Measurements from ENCODE around the gene POR. TPM values are rescaled to one million over a fixed set of nuclear protein-coding genes. Genes with fewer than 3 reads are reported as not detected.

The POR gene
- polyA plus RNA-seq (2013, experiment 1 of 2) = 76.9 TPM
- polyA plus RNA-seq (2013, experiment 2 of 2) = 80.1 TPM

GRCh38 chr7:75914655-75915415 is at the start of gene POR:
POR (plus strand) TSS chr7:75915155; CDS start chr7:75954002, 38,847 bp downstream.
- Histone ChIP-seq H3K4ac (ENCODE audit: low read depth in 1 of 2, low read length in 2 of 2) (peak within 1 kb of the TSS; percentile 93 to 98), H2AK5ac (ENCODE audit: low read length, severe bottlenecking) (peak within 1 kb of the TSS; percentile 36), H3K9ac (ENCODE audit: low read length) (peak within 1 kb of the TSS; percentile 97), H3K18ac (ENCODE audit: low read depth in 1 of 2, low read length in 2 of 2) (peak within 1 kb of the TSS; percentile 98), H3K36me3 (ENCODE audit: control insufficient read depth in 1 of 2, insufficient read depth in 2 of 2, low read depth in 1 of 2, low read length in 2 of 2) (peaks cover 4 to 6% of the 10 kb centered on the region in 2 experiments), H3K9me3 (ENCODE audit: control insufficient read depth, low read length) (no peaks in the 10 kb centered on the region), H3K23ac (ENCODE audit: low read length in 2 of 2) (peak within 1 kb of the TSS in 1 of 2 experiments; percentile 100), H3K4me1 (ENCODE audit: control insufficient read depth, insufficient read depth, low read depth, low read length) (peaks cover 9% of the 10 kb centered on the region), H2BK15ac (ENCODE audit: low read depth, poor library complexity, severe bottlenecking) (peak within 1 kb of the TSS; percentile 86), H2BK120ac (ENCODE audit: low read depth, low read length) (peak within 1 kb of the TSS; percentile 64), H3K4me3 (ENCODE audit: insufficient read depth in 1 of 2, low read depth in 1 of 2, low read length in 2 of 2) (peak within 1 kb of the TSS; percentile 94 to 99), H2BK5ac (ENCODE audit: low read depth, low read length, poor library complexity, severe bottlenecking) (no peak within 1 kb of the TSS), H4K91ac (ENCODE audit: low read length) (peak within 1 kb of the TSS; percentile 95), H2AFZ (ENCODE audit: low read depth, low read length) (peak within 1 kb of the TSS; percentile 85), H3K4me2 (ENCODE audit: low read length, poor library complexity, severe bottlenecking) (peak within 1 kb of the TSS; percentile 100), H3K79me1 (replicated peaks; ENCODE audit: low read length, poor library complexity, severe bottlenecking) (peaks cover 28% of the 10 kb centered on the region), H3K27me3 (ENCODE audit: control insufficient read depth in 1 of 2, insufficient read depth in 1 of 2, low read length in 2 of 2) (no peaks in the 10 kb centered on the region), H2BK12ac (ENCODE audit: low read length in 2 of 2) (peak within 1 kb of the TSS; percentile 54 to 76), H3K14ac (ENCODE audit: low read length in 2 of 2) (peak within 1 kb of the TSS in 1 of 2 experiments; percentile 99), H3K27ac (ENCODE audit: low read length, poor library complexity, severe bottlenecking) (peak within 1 kb of the TSS; percentile 65), H4K8ac (ENCODE audit: low read length) (peak within 1 kb of the TSS; percentile 99)
- under 1% methylated on average over 68 of the region's 82 CpGs for WGBS
- peak; percentile 91 for DNase-seq

GRCh38 chr7:75866114-75866488 is 48.9 kb upstream of the POR start:
- Histone ChIP-seq H2BK5ac (ENCODE audit: low read depth, low read length, poor library complexity, severe bottlenecking) (no peak overlapping the region), H3K18ac (ENCODE audit: low read depth in 1 of 2, low read length in 2 of 2) (no peak overlapping the region), H3K4me2 (ENCODE audit: low read length, poor library complexity, severe bottlenecking) (no peak overlapping the region), H4K8ac (ENCODE audit: low read length) (peak overlapping the region; percentile 59), H2AFZ (ENCODE audit: low read depth, low read length) (no peak overlapping the region), H2BK12ac (ENCODE audit: low read length in 2 of 2) (peak overlapping the region; percentile 29 to 47), H3K14ac (ENCODE audit: low read length in 2 of 2) (peak overlapping the region in 1 of 2 experiments; percentile 10), H2BK15ac (ENCODE audit: low read depth, poor library complexity, severe bottlenecking) (no peak overlapping the region), H3K23ac (ENCODE audit: low read length in 2 of 2) (no peak overlapping the region), H3K4me3 (ENCODE audit: insufficient read depth in 1 of 2, low read depth in 1 of 2, low read length in 2 of 2) (peak overlapping the region in 1 of 2 experiments; percentile 3), H3K9me3 (ENCODE audit: control insufficient read depth, low read length) (no peaks in the 10 kb centered on the region), H3K27me3 (ENCODE audit: control insufficient read depth in 1 of 2, insufficient read depth in 1 of 2, low read length in 2 of 2) (no peaks in the 10 kb centered on the region), H3K4me1 (ENCODE audit: control insufficient read depth, insufficient read depth, low read depth, low read length) (peaks cover 7% of the 10 kb centered on the region), H3K4ac (ENCODE audit: low read depth in 1 of 2, low read length in 2 of 2) (peak overlapping the region in 1 of 2 experiments; percentile 42), H3K36me3 (ENCODE audit: control insufficient read depth in 1 of 2, insufficient read depth in 2 of 2, low read depth in 1 of 2, low read length in 2 of 2) (no peaks in the 10 kb centered on the region), H3K27ac (ENCODE audit: low read length, poor library complexity, severe bottlenecking) (no peak overlapping the region), H2BK120ac (ENCODE audit: low read depth, low read length) (no peak overlapping the region), H2AK5ac (ENCODE audit: low read length, severe bottlenecking) (no peak overlapping the region), H3K9ac (ENCODE audit: low read length) (no peak overlapping the region), H4K91ac (ENCODE audit: low read length) (peak overlapping the region; percentile 31), H3K79me1 (replicated peaks; ENCODE audit: low read length, poor library complexity, severe bottlenecking) (no peaks in the 10 kb centered on the region)
- peak; percentile 53 for DNase-seq
- 63% methylated on average over 5 of the region's 5 CpGs for whole genome bisulfite sequencing

GRCh38 chr7:75866489-75867389 is 48.2 kb upstream of the POR start:
- H3K4ac ChIP-seq (ENCODE audit: low read depth in 1 of 2, low read length in 2 of 2) = peak overlapping the region in 1 of 2 experiments; percentile 42
- peak overlapping the region in 1 of 2 experiments; percentile 46 for H3K18ac ChIP-seq (ENCODE audit: low read depth in 1 of 2, low read length in 2 of 2)
- no peaks in the 10 kb centered on the region for H3K36me3 ChIP-seq (ENCODE audit: control insufficient read depth in 1 of 2, insufficient read depth in 2 of 2, low read depth in 1 of 2, low read length in 2 of 2)
- H3K27ac ChIP-seq (ENCODE audit: low read length, poor library complexity, severe bottlenecking) = no peak overlapping the region
- H3K27me3 ChIP-seq (ENCODE audit: control insufficient read depth in 1 of 2, insufficient read depth in 1 of 2, low read length in 2 of 2) = no peaks in the 10 kb centered on the region
- 51% methylated on average over 19 of the region's 19 CpGs for WGBS
- peak overlapping the region in 1 of 2 experiments; percentile 3 for H3K4me3 ChIP-seq (ENCODE audit: insufficient read depth in 1 of 2, low read depth in 1 of 2, low read length in 2 of 2)
- H2BK5ac ChIP-seq (ENCODE audit: low read depth, low read length, poor library complexity, severe bottlenecking) = no peak overlapping the region
- H3K4me1 ChIP-seq (ENCODE audit: control insufficient read depth, insufficient read depth, low read depth, low read length) = peaks cover 7% of the 10 kb centered on the region
- peak overlapping the region; percentile 31 for H4K91ac ChIP-seq (ENCODE audit: low read length)
- H3K9me3 ChIP-seq (ENCODE audit: control insufficient read depth, low read length) = no peaks in the 10 kb centered on the region
- no peak overlapping the region for H3K4me2 ChIP-seq (ENCODE audit: low read length, poor library complexity, severe bottlenecking)
- peak overlapping the region; percentile 29 to 57 for H2BK12ac ChIP-seq (ENCODE audit: low read length in 2 of 2)
- H2AK5ac ChIP-seq (ENCODE audit: low read length, severe bottlenecking) = no peak overlapping the region
- no peak overlapping the region for H2AFZ ChIP-seq (ENCODE audit: low read depth, low read length)
- no peak overlapping the region for H3K23ac ChIP-seq (ENCODE audit: low read length in 2 of 2)
- no peak overlapping the region for H3K9ac ChIP-seq (ENCODE audit: low read length)
- H2BK15ac ChIP-seq (ENCODE audit: low read depth, poor library complexity, severe bottlenecking) = no peak overlapping the region
- DNase-seq = peak; percentile 74
- peak overlapping the region in 1 of 2 experiments; percentile 10 for H3K14ac ChIP-seq (ENCODE audit: low read length in 2 of 2)
- no peak overlapping the region for H2BK120ac ChIP-seq (ENCODE audit: low read depth, low read length)
- H4K8ac ChIP-seq (ENCODE audit: low read length) = peak overlapping the region; percentile 59
- no peaks in the 10 kb centered on the region for H3K79me1 ChIP-seq (replicated peaks; ENCODE audit: low read length, poor library complexity, severe bottlenecking)

- Histone ChIP-seq H3K18ac (ENCODE audit: low read depth in 1 of 2, low read length in 2 of 2) (no peak overlapping the region), H3K27ac (ENCODE audit: low read length, poor library complexity, severe bottlenecking) (no peak overlapping the region), H2AFZ (ENCODE audit: low read depth, low read length) (no peak overlapping the region), H2BK15ac (ENCODE audit: low read depth, poor library complexity, severe bottlenecking) (no peak overlapping the region), H3K9ac (ENCODE audit: low read length) (no peak overlapping the region), H3K36me3 (ENCODE audit: control insufficient read depth in 1 of 2, insufficient read depth in 2 of 2, low read depth in 1 of 2, low read length in 2 of 2) (no peaks in the 10 kb centered on the region), H2AK5ac (ENCODE audit: low read length, severe bottlenecking) (no peak overlapping the region), H3K4me3 (ENCODE audit: insufficient read depth in 1 of 2, low read depth in 1 of 2, low read length in 2 of 2) (no peak overlapping the region), H2BK5ac (ENCODE audit: low read depth, low read length, poor library complexity, severe bottlenecking) (no peak overlapping the region), H3K4me1 (ENCODE audit: control insufficient read depth, insufficient read depth, low read depth, low read length) (peaks cover 7% of the 10 kb centered on the region), H3K27me3 (ENCODE audit: control insufficient read depth in 1 of 2, insufficient read depth in 1 of 2, low read length in 2 of 2) (no peaks in the 10 kb centered on the region), H2BK120ac (ENCODE audit: low read depth, low read length) (no peak overlapping the region), H3K23ac (ENCODE audit: low read length in 2 of 2) (no peak overlapping the region), H3K14ac (ENCODE audit: low read length in 2 of 2) (no peak overlapping the region), H3K4ac (ENCODE audit: low read depth in 1 of 2, low read length in 2 of 2) (no peak overlapping the region), H3K9me3 (ENCODE audit: control insufficient read depth, low read length) (no peaks in the 10 kb centered on the region), H3K79me1 (replicated peaks; ENCODE audit: low read length, poor library complexity, severe bottlenecking) (no peaks in the 10 kb centered on the region), H3K4me2 (ENCODE audit: low read length, poor library complexity, severe bottlenecking) (no peak overlapping the region), H4K91ac (ENCODE audit: low read length) (no peak overlapping the region), H4K8ac (ENCODE audit: low read length) (no peak overlapping the region), H2BK12ac (ENCODE audit: low read length in 2 of 2) (no peak overlapping the region)
- no peak for DNase-seq
- 76% methylated on average over 3 of the region's 4 CpGs for WGBS
Observed at GRCh38 chr7:75867390-75867717, 47.6 kb upstream of the POR start.

Measured in mesenchymal stem cell (in vitro differentiated cells and primary cell).